ENCODE measurements around the gene SLIT3. TPM values are rescaled to one million over a fixed set of nuclear protein-coding genes. Genes with fewer than 3 reads are reported as not detected.

SLIT3 gene
- total RNA-seq, 1 experiment from 2014 or later = 0.92 TPM

- no peak overlapping the region for H3K23ac ChIP-seq (ENCODE audit: insufficient read length, low read depth, low read length)
- no peak overlapping the region for H3K18ac ChIP-seq (ENCODE audit: insufficient read length, low read depth, low read length)
- H4K8ac ChIP-seq (replicated peaks; ENCODE audit: insufficient read length, low read depth, low read length) = no peak overlapping the region
- no peak overlapping the region for H3K4me3 Mint-ChIP-seq
- H2BK20ac ChIP-seq (ENCODE audit: low read depth, low read length, poor library complexity, severe bottlenecking) = no peak overlapping the region
- H3K14ac ChIP-seq (ENCODE audit: insufficient read depth, low read length) = no peak overlapping the region
- no peaks in the 10 kb centered on the region for H3K27me3 ChIP-seq (ENCODE audit: insufficient read depth, low read length)
- H2AFZ ChIP-seq (ENCODE audit: low read length) = no peak overlapping the region
- no peak overlapping the region for H2BK120ac ChIP-seq (ENCODE audit: low read depth, low read length, poor library complexity, severe bottlenecking)
- no peak overlapping the region for H2AK5ac ChIP-seq (ENCODE audit: insufficient read length, low read length)
- no peak for TF ChIP-seq CTCF (conservative IDR thresholded peaks at IDR 0.05)
- peaks cover 8 to 10% of the 10 kb centered on the region in 2 experiments for H3K4me1 Mint-ChIP-seq
- H2BK5ac ChIP-seq (ENCODE audit: insufficient read length, low read length) = no peak overlapping the region
- H2BK12ac ChIP-seq (ENCODE audit: insufficient read length, low read depth, low read length) = no peak overlapping the region
- H3K27me3 Mint-ChIP-seq (ENCODE audit: low read depth) = no peaks in the 10 kb centered on the region; the same call in none of the 2 replicates
- H2BK15ac ChIP-seq (ENCODE audit: low read depth, low read length) = no peak overlapping the region
- H3T11ph ChIP-seq (ENCODE audit: low read length) = no peak overlapping the region
- no peaks in the 10 kb centered on the region for H4K20me1 ChIP-seq (ENCODE audit: control insufficient read depth, insufficient read depth, insufficient read length)
- WGBS (ENCODE audit: extremely low coverage, insufficient read length, low lambda C conversion rate) = no CpG with 5 or more reads among the region's 9 CpGs
- no peak overlapping the region for H4K5ac ChIP-seq (ENCODE audit: insufficient read length, low read depth, low read length)
- no peak overlapping the region for H4K91ac ChIP-seq (ENCODE audit: insufficient read length, low read depth, low read length)
- no peak for DNase-seq
- H3K79me1 ChIP-seq (ENCODE audit: insufficient read depth, low read depth, low read length, poor library complexity, severe bottlenecking) = no peaks in the 10 kb centered on the region
- H3K79me2 ChIP-seq (ENCODE audit: insufficient read depth, low read length) = no peaks in the 10 kb centered on the region
- H3K4me1 ChIP-seq (ENCODE audit: insufficient read depth, low read length) = no peaks in the 10 kb centered on the region; the same call in 1 of the 2 replicates
- 0 out of 7 replicates have a peak overlapping the region, but pooled peaks of 1 of the 3 experiments have one; percentile 24 for H3K27ac Mint-ChIP-seq
- H3K9me3 ChIP-seq (ENCODE audit: control insufficient read depth, low read depth, low read length) = no peaks in the 10 kb centered on the region
- H3K4ac ChIP-seq (ENCODE audit: low read depth, low read length) = no peak overlapping the region
- no peaks in the 10 kb centered on the region for H3K23me2 ChIP-seq (ENCODE audit: insufficient read length, low read depth, low read length, poor library complexity, severe bottlenecking)
- no peak overlapping the region for H3K56ac ChIP-seq (ENCODE audit: insufficient read length, low read depth, low read length)
- no peak overlapping the region for H3K27ac ChIP-seq (ENCODE audit: insufficient read length, low read depth, low read length)
- H3K9me3 Mint-ChIP-seq = no peaks in the 10 kb centered on the region
- H3K36me3 Mint-ChIP-seq (ENCODE audit: insufficient read depth in 1 of 3, low read depth in 3 of 3) = no peaks in the 10 kb centered on the region
- H3K4me2 ChIP-seq (ENCODE audit: insufficient read depth, insufficient read length, low read length) = no peak overlapping the region
- H3K9ac ChIP-seq (ENCODE audit: extremely low read depth, insufficient read length, low read length) = no peak overlapping the region
Measured at GRCh38 chr5:168939156-168939800, 361.7 kb downstream of the SLIT3 start.
